Esophagus muscularis mucosa (tissue), 4 donors: ENCODE measurements around the gene ASNS. TPM values are rescaled to one million over a fixed set of nuclear protein-coding genes. Genes with fewer than 3 reads are reported as not detected.

Source experiments
- DNase-seq: peaks from one replicate; pipeline ENCODE4 v3.0.0-alpha.2; 2017; ENCODE audit errors: extremely low spot score
- H3K27ac ChIP-seq, 4 donors: fragments of 200-600 bp; sonication (generic); replicated peaks in 1 of 4; 1 replicate in 3 of 4; 2 replicates in 1 of 4; pipeline ENCODE4 v1.5.1; 2016 to 2019; ENCODE audit warnings: mild to moderate bottlenecking in 1 of 4
- H3K27me3 ChIP-seq, 4 donors: fragments of 200-600 bp; sonication (generic); one replicate each; pipeline versions ENCODE4 v1.5.1 to v1.6.0; 2016 to 2019
- H3K36me3 ChIP-seq, 4 donors: fragments of 200-600 bp; sonication (generic); one replicate each; pipeline ENCODE4 v1.5.1; 2016 to 2019
- H3K4me1 ChIP-seq, 4 donors: fragments of 200-600 bp; sonication (generic); one replicate each; pipeline ENCODE4 v1.5.1; 2016 to 2019
- H3K4me3 ChIP-seq, 4 donors: fragments of 200-600 bp; sonication (generic); 1 replicate in 2 of 4; 2 replicates in 2 of 4; pipeline ENCODE4 v1.5.1; 2016 to 2019; ENCODE audit warnings: mild to moderate bottlenecking in 4 of 4, moderate library complexity in 1 of 4
- H3K9me3 ChIP-seq, 4 donors: fragments of 200-600 bp; sonication (generic); 1 replicate in 3 of 4; 2 replicates in 1 of 4; pipeline ENCODE4 v1.5.1; 2016 to 2019
- CTCF ChIP-seq, 3 experiments: fragments of 200-600 bp in 2 of 3; fragments of 450-650 bp in 1 of 3; sonication (generic) in 2 of 3; IDR thresholded peaks; one replicate each; pipeline ENCODE4 v1.5.1; 2017 to 2019; ENCODE audit warnings: antibody characterized with exemption in 3 of 3, mild to moderate bottlenecking in 2 of 3, moderate library complexity in 1 of 3
- EP300 ChIP-seq: sonication (generic); formaldehyde crosslinking; IDR thresholded peaks from one replicate; pipeline ENCODE4 v1.6.1; 2017; ENCODE audit warnings: antibody characterized with exemption
- POLR2A ChIP-seq: fragments of 450-650 bp; IDR thresholded peaks from one replicate; pipeline ENCODE4 v1.6.1; 2017; ENCODE audit warnings: antibody characterized with exemption, moderate library complexity, mild to moderate bottlenecking, low read depth
- POLR2AphosphoS5 ChIP-seq, 2 donors: sonication (generic); formaldehyde crosslinking; IDR thresholded peaks; one replicate each; pipeline ENCODE4 v1.6.1; 2017; ENCODE audit warnings: antibody characterized with exemption in 2 of 2
- WGBS: methylation state at CpG from one replicate; pipeline ENCODE4 v1.1.5; 2018; 5-methylcytosine and 5-hydroxymethylcytosine counted together
- intact Hi-C: fragments of 100-400 bp; cut with DNase I; formaldehyde crosslinking; loops from one replicate; pipeline ENCODE4 v1.15.1; 2023
- small RNA-seq, 3 donors: library from RNA; depleted of rRNA; stranded (forward); fragments of <200 nt; gene quantifications; one replicate each; pipeline ENCODE3, GENCODE V24; 2016
- total RNA-seq, 4 donors: library from RNA; depleted of rRNA; stranded (reverse); fragments of >200 nt; gene quantifications; one replicate each; pipeline versions ENCODE4 v1.1.0 to v1.2.1, GENCODE V29; 2016

ASNS gene
- total RNA-seq, 4 donors from 2014 or later, result 13.9 to 17.6 (median 15.3) TPM

GRCh38 chr7:97842006-97842405 lies 30.2 kb downstream of the ASNS start:
- DNase-seq, result no peak
- Histone ChIP-seq H3K27me3 (peaks cover 0 to 26% (median 0%) of the 10 kb centered on the region in 4 donors), H3K9me3 (no peaks in the 10 kb centered on the region), H3K27ac (no peak overlapping the region), H3K4me3 (no peak overlapping the region), H3K4me1 (no peaks in the 10 kb centered on the region), H3K36me3 (no peaks in the 10 kb centered on the region)
- intact Hi-C loops, result no loop called here
- WGBS, result 83% methylated on average over 6 of the region's 6 CpGs
- TF ChIP-seq POLR2A, result no peak
- no peak for TF ChIP-seq CTCF (IDR thresholded peaks at IDR 0.05)
- TF ChIP-seq POLR2AphosphoS5 (IDR thresholded peaks at IDR 0.05), result no peak
- no peak for TF ChIP-seq EP300

GRCh38 chr7:97835296-97836138 lies 36.7 kb downstream of the ASNS start:
- Histone ChIP-seq H3K27ac (no peak overlapping the region), H3K4me3 (no peak overlapping the region), H3K4me1 (no peaks in the 10 kb centered on the region), H3K36me3 (no peaks in the 10 kb centered on the region), H3K27me3 (peaks cover 0 to 19% (median 3%) of the 10 kb centered on the region in 4 donors), H3K9me3 (no peaks in the 10 kb centered on the region)
- DNase-seq, result no peak
- WGBS, result 33% methylated on average over 12 of the region's 12 CpGs
- intact Hi-C loops, result loop anchor here (5.0 to 10.0 kb wide), 2 partner anchors 333 to 731 kb away; no protein-coding TSS in a partner anchor
- peak; percentile 49 to 65 (median 60) for TF ChIP-seq CTCF (IDR thresholded peaks at IDR 0.05)
- no peak for TF ChIP-seq POLR2AphosphoS5 (IDR thresholded peaks at IDR 0.05)
- TF ChIP-seq EP300, result no peak
- no peak for TF ChIP-seq POLR2A

- no peaks in the 10 kb centered on the region for H3K9me3 ChIP-seq
- no peak for DNase-seq
- H3K27ac ChIP-seq, result no peak overlapping the region
- no peaks in the 10 kb centered on the region for H3K27me3 ChIP-seq
- H3K36me3 ChIP-seq, result no peaks in the 10 kb centered on the region
- no peak overlapping the region for H3K4me3 ChIP-seq
- intact Hi-C loops, result no loop called here
- no peaks in the 10 kb centered on the region for H3K4me1 ChIP-seq
- TF ChIP-seq CTCF (IDR thresholded peaks at IDR 0.05) (no peak), EP300 (no peak), POLR2AphosphoS5 (IDR thresholded peaks at IDR 0.05) (no peak), POLR2A (no peak)
Measured at GRCh38 chr7:97819161-97819560, 53.0 kb downstream of the ASNS start.

GRCh38 chr7:97818066-97818663 lies 54.0 kb downstream of the ASNS start:
- Histone ChIP-seq H3K36me3 (no peaks in the 10 kb centered on the region), H3K27me3 (no peaks in the 10 kb centered on the region), H3K9me3 (no peaks in the 10 kb centered on the region), H3K27ac (no peak overlapping the region), H3K4me1 (no peaks in the 10 kb centered on the region), H3K4me3 (no peak overlapping the region)
- intact Hi-C loops, result no loop called here
- TF ChIP-seq POLR2A (no peak), CTCF (IDR thresholded peaks at IDR 0.05) (no peak), POLR2AphosphoS5 (IDR thresholded peaks at IDR 0.05) (no peak), EP300 (no peak)
- 68% methylated on average over 5 of the region's 5 CpGs for WGBS
- no peak for DNase-seq

Small RNAs within 50 kb of the gene (small RNA-seq; reads per million reads assigned to genes)
- gene AC005326.1 (0 reads per million in 3 donors), gene AC079781.2 (0 reads per million in 3 donors), gene SNRPCP9 (0 reads per million in 3 donors)

Other genes with a start within 250 kb of the ASNS start
- 1 to 10 TPM; 1.2 to 5.8 (median 2.7) TPM for gene TAC1, start 140.3 kb downstream of the ASNS start, total RNA-seq
- gene OCM2, start 117.8 kb upstream of the ASNS start, total RNA-seq, result not detected
- 10 to 100 TPM; 22.5 to 31.7 (median 28.4) TPM for gene LMTK2, start 234.5 kb upstream of the ASNS start, total RNA-seq